Astrocyte (in vitro differentiated cells and primary cell): ENCODE data around the gene BIRC3. TPM values are rescaled to one million over a fixed set of nuclear protein-coding genes. Genes with fewer than 3 reads are reported as not detected.
"Not testable (repeated sequence)": the region's sequence is repeated elsewhere in the genome, so short reads cannot be mapped to it uniquely, and the experiment has no call there.

ENCODE experiments used
- DNase-seq: peaks from one replicate; pipeline ENCODE4 v3.0.0-alpha.2; 2010; ENCODE audit warnings: low read depth
- FAIRE-seq: peaks from 2 replicates; lab custom pipeline; 2011; peaks lifted over from hg19 to GRCh38; lab: Jason Lieb, UNC
- H2AFZ ChIP-seq: 2 replicates; pipeline ENCODE4 v1.6.0; 2012; ENCODE audit warnings: low read depth, low read length, inconsistent platforms
- H3K27ac ChIP-seq: 2 replicates; pipeline ENCODE4 v1.5.1; 2011; ENCODE audit warnings: low read depth, low read length, inconsistent platforms
- H3K27me3 ChIP-seq: 2 replicates; pipeline ENCODE4 v1.6.0; 2011; ENCODE audit warnings: low read length, inconsistent platforms; ENCODE audit not compliant: insufficient read depth
- H3K36me3 ChIP-seq: 2 replicates; pipeline ENCODE4 v1.5.1; 2011; ENCODE audit warnings: low read length, inconsistent platforms; ENCODE audit not compliant: insufficient read depth
- H3K4me1 ChIP-seq: 2 replicates; pipeline ENCODE4 v1.5.1; 2011; ENCODE audit warnings: low read length, inconsistent platforms; ENCODE audit not compliant: insufficient read depth
- H3K4me2 ChIP-seq: 2 replicates; pipeline ENCODE4 v1.6.0; 2012; ENCODE audit warnings: low read length, inconsistent platforms
- H3K4me3 ChIP-seq: 2 replicates; pipeline ENCODE4 v1.5.1; 2011; ENCODE audit warnings: low read depth, mild to moderate bottlenecking, low read length, inconsistent platforms; ENCODE audit not compliant: insufficient read depth
- H3K79me2 ChIP-seq: 2 replicates; pipeline ENCODE4 v1.6.0; 2012; ENCODE audit warnings: mild to moderate bottlenecking, low read length, inconsistent platforms; ENCODE audit not compliant: insufficient read depth
- H3K9ac ChIP-seq: 2 replicates; pipeline ENCODE4 v1.6.0; 2012; ENCODE audit warnings: mild to moderate bottlenecking, low read length, inconsistent platforms
- H3K9me3 ChIP-seq: 2 replicates; pipeline ENCODE4 v1.5.1; 2012; ENCODE audit warnings: low read depth, mild to moderate bottlenecking, low read length, inconsistent platforms; ENCODE audit not compliant: insufficient read depth
- H4K20me1 ChIP-seq: 2 replicates; pipeline ENCODE4 v1.6.0; 2012; ENCODE audit warnings: low read length, inconsistent platforms; ENCODE audit not compliant: insufficient read depth
- H3K27ac Mint-ChIP-seq: one replicate; pipeline ENCODE4 v1.8.0; 2021; ENCODE audit warnings: mild to moderate bottlenecking, mixed read lengths; ENCODE audit not compliant: unreplicated experiment
- H3K27me3 Mint-ChIP-seq: one replicate; pipeline ENCODE4 v1.8.0; 2021; ENCODE audit warnings: low read depth, mixed read lengths; ENCODE audit not compliant: unreplicated experiment
- H3K36me3 Mint-ChIP-seq: one replicate; pipeline ENCODE4 v1.8.0; 2021; ENCODE audit warnings: low read depth, mixed read lengths; ENCODE audit not compliant: unreplicated experiment
- H3K4me1 Mint-ChIP-seq: one replicate; pipeline ENCODE4 v1.8.0; 2021; ENCODE audit warnings: low read depth, mixed read lengths; ENCODE audit not compliant: unreplicated experiment
- H3K4me3 Mint-ChIP-seq: one replicate; pipeline ENCODE4 v1.8.0; 2021; ENCODE audit warnings: mild to moderate bottlenecking, moderate library complexity, mixed read lengths; ENCODE audit not compliant: unreplicated experiment
- H3K9me3 Mint-ChIP-seq: one replicate; pipeline ENCODE4 v1.8.0; 2021; ENCODE audit warnings: mild to moderate bottlenecking, mixed read lengths; ENCODE audit not compliant: unreplicated experiment
- CTCF ChIP-seq: IDR thresholded peaks from 2 replicates; pipeline ENCODE4 v1.5.1; 2011; ENCODE audit warnings: low read depth, mild to moderate bottlenecking, inconsistent platforms, low read length, moderate library complexity; ENCODE audit not compliant: insufficient read depth
- EZH2 ChIP-seq: IDR thresholded peaks from 2 replicates; pipeline ENCODE4 v1.6.1; 2012; ENCODE audit warnings: mild to moderate bottlenecking, low read length, inconsistent platforms; ENCODE audit not compliant: insufficient read depth
- total RNA-seq: library from RNA; stranded (reverse); gene quantifications from 2 replicates; pipeline ENCODE4 v1.2.1, GENCODE V29; 2021

BIRC3 gene
- total RNA-seq, 1 donor from 2014 or later = 2.6 TPM

DNA sequence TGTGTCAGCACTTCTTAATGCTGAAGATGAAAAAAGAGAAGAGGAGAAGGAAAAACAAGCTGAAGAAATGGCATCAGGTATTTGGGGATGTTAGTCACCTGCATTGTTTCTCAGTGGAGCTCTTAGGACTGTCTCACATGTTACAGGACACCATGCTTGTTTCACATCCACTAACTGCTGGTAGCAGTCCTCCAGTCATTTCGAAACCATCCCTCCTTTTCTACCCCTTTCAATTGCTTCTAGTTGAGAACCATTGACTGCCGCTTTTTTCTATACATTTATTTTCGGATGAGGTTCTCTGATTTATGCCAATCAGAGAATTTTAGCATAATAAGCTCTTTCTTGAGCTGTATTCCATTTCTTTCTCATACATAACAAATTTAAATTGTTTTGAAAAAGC, 51.2 kb downstream of the BIRC3 start:
- FAIRE-seq (no peak), DNase-seq (no peak)
- Mint-ChIP-seq H3K27ac (no peak overlapping the region), H3K27me3 (no peaks in the 10 kb centered on the region), H3K9me3 (no peaks in the 10 kb centered on the region), H3K36me3 (peaks cover 14% of the 10 kb centered on the region), H3K4me1 (no peaks in the 10 kb centered on the region), H3K4me3 (no peak overlapping the region)
- Histone ChIP-seq H3K27ac (no peak overlapping the region), H4K20me1 (peaks cover 12% of the 10 kb centered on the region), H3K4me3 (no peak overlapping the region), H3K27me3 (no peaks in the 10 kb centered on the region), H3K9me3 (no peaks in the 10 kb centered on the region), H3K79me2 (peaks cover 23% of the 10 kb centered on the region), H3K4me1 (no peaks in the 10 kb centered on the region), H3K36me3 (peaks cover 44% of the 10 kb centered on the region), H2AFZ (no peak overlapping the region), H3K4me2 (no peak overlapping the region), H3K9ac (no peak overlapping the region)
- TF ChIP-seq EZH2 (no peak), CTCF (no peak)

DNA sequence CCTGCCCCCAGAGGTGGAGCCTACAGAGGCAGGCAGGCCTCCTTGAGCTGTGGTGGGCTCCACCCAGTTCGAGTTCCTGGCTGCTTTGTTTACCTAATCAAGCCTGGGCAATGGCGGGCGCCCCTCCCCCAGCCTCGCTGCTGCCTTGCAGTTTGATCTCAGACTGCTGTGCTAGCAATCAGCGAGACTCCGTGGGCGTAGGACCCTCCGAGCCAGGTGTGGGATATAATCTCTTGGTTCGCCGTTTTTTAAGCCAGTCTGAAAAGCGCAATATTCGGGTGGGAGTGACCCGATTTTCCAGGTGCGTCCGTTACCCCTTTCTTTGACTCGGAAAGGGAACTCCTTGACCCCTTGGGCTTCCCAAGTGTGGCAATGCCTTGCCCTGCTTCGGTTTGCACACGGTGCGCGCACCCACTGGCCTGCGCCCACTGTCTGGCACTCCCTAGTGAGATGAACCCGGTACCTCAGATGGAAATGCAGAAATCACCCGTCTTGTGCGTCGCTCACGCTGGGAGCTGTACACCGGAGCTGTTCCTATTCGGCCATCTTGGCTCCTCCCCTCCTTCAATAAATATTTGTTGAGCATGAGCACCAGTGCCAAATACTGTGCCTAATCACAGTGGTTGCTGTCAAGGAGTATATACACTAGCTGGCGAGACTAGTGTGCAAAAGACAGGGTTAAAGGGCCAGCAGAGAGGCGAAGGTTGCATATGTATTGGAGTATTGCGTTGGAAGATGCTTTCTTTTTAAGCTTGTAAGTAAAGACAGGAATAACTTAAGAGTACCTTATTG, 57.5 kb downstream of the BIRC3 start:
- not testable (repeated sequence) for H3K4me1 ChIP-seq, H3K27ac ChIP-seq, H3K27me3 ChIP-seq, H3K4me3 ChIP-seq, H2AFZ ChIP-seq, H3K9me3 ChIP-seq, DNase-seq, H3K9me3 Mint-ChIP-seq, H3K4me3 Mint-ChIP-seq, H3K4me2 ChIP-seq, H3K27me3 Mint-ChIP-seq, H3K9ac ChIP-seq, FAIRE-seq
- Histone ChIP-seq H3K36me3 (peaks cover 19% of the 10 kb centered on the region), H4K20me1 (peaks cover 29% of the 10 kb centered on the region), H3K79me2 (peaks cover 32% of the 10 kb centered on the region)
- peaks cover 16% of the 10 kb centered on the region for H3K4me1 Mint-ChIP-seq
- peak overlapping the region; percentile 55 for H3K27ac Mint-ChIP-seq
- H3K36me3 Mint-ChIP-seq = peaks cover 15% of the 10 kb centered on the region

- peaks cover 32% of the 10 kb centered on the region for H3K79me2 ChIP-seq
- Mint-ChIP-seq H3K4me1 (peaks cover 16% of the 10 kb centered on the region), H3K27ac (no peak overlapping the region), H3K4me3 (no peak overlapping the region), H3K27me3 (no peaks in the 10 kb centered on the region), H3K9me3 (no peaks in the 10 kb centered on the region), H3K36me3 (peaks cover 17% of the 10 kb centered on the region)
- no peaks in the 10 kb centered on the region for H3K9me3 ChIP-seq
- no peak overlapping the region for H3K4me3 ChIP-seq
- no peak overlapping the region for H3K27ac ChIP-seq
- H3K4me1 ChIP-seq = no peaks in the 10 kb centered on the region
- no peak overlapping the region for H3K9ac ChIP-seq
- no peak overlapping the region for H2AFZ ChIP-seq
- peaks cover 29% of the 10 kb centered on the region for H4K20me1 ChIP-seq
- H3K27me3 ChIP-seq = no peaks in the 10 kb centered on the region
- no peak overlapping the region for H3K4me2 ChIP-seq
- TF ChIP-seq CTCF (no peak), EZH2 (no peak)
- H3K36me3 ChIP-seq = peaks cover 26% of the 10 kb centered on the region
- FAIRE-seq (no peak), DNase-seq (no peak)
Observed at GRCh38 chr11:102375720-102376399, 58.6 kb downstream of the BIRC3 start.
